ENCODE measurements around the gene NPHP4. TPM values are rescaled to one million over a fixed set of nuclear protein-coding genes. Genes with fewer than 3 reads are reported as not detected.

Gene NPHP4
- total RNA-seq, 4 donors from 2014 or later: 11.2 to 24.5 (median 18.2) TPM

DNA sequence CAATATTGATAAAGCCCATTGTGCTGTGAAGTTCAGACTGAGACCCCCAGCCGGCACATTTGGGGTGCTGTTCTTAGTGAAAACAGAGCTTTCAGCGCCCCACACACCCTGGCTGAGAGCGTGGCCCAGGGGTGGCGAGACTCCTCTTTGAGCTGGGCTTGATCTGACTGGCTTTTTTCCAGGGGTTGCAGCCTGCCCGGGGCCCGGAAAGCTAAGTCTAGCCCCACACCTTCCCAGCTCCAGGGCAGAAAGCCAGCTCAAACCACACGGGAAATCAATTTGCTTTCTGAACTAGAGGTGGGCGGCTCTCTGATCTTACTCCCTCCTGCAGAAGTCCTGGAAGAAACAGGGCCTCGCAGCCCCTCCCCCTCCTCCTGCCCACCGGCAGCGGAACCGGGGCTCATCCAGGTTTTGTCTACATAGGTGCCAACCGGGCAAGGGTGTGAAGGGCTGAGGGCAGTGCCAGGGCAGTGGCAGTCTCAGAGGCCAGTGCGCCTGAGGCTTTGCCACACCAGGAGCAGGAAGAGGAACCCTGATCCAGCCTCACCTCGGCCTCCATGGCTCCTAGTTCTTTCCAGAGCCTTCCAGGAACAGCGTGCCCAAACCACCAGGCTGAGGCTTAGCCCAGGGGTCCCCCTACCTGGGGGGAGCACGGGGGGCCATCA, 155.3 kb downstream of the NPHP4 start:
- no peak for TF ChIP-seq POLR2A (IDR thresholded peaks at IDR 0.05)
- TF ChIP-seq, protein P1, sequence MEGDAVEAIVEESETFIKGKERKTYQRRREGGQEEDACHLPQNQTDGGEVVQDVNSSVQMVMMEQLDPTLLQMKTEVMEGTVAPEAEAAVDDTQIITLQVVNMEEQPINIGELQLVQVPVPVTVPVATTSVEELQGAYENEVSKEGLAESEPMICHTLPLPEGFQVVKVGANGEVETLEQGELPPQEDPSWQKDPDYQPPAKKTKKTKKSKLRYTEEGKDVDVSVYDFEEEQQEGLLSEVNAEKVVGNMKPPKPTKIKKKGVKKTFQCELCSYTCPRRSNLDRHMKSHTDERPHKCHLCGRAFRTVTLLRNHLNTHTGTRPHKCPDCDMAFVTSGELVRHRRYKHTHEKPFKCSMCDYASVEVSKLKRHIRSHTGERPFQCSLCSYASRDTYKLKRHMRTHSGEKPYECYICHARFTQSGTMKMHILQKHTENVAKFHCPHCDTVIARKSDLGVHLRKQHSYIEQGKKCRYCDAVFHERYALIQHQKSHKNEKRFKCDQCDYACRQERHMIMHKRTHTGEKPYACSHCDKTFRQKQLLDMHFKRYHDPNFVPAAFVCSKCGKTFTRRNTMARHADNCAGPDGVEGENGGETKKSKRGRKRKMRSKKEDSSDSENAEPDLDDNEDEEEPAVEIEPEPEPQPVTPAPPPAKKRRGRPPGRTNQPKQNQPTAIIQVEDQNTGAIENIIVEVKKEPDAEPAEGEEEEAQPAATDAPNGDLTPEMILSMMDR (IDR thresholded peaks at IDR 0.05): no peak
- intact Hi-C loops (cut with DNase I; ENCODE audit: low total_unique reads): no loop called here
- H3K4me3 ChIP-seq (ENCODE audit: low read depth, poor library complexity, severe bottlenecking): no peak overlapping the region
- 23 to 24% methylated on average over 16 to 17 of the region's 17 CpGs for WGBS, 2 donors
- DNase-seq (ENCODE audit: low spot score in 2 of 2): no peak

DNA sequence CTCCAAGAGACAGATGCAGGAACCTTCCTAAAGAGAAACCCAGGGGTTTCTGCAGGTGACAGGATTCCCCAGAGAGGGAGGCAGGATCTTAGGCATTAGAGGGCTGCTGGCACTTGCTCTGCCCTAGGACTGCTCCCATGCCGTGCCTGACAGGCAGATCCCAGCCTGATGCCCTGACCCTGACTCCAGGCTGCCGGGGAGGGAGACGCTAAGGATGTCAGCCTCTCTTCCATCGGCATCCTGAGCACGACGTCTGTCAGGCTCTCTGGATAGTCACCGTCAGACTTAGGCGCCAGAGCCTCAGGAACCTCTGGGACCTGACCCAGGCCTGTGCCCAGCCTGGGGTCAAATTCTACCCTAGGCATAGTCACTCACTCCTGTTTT, 157.1 kb downstream of the NPHP4 start:
- no peak for DNase-seq (ENCODE audit: low spot score in 2 of 2)
- intact Hi-C loops (cut with DNase I; ENCODE audit: low total_unique reads): no loop called here
- 65 to 73% methylated on average over 7 to 8 of the region's 8 CpGs for WGBS, 2 donors
- no peak for TF ChIP-seq POLR2A (IDR thresholded peaks at IDR 0.05)
- TF ChIP-seq, protein P1 (IDR thresholded peaks at IDR 0.05): no peak
- no peak overlapping the region for H3K4me3 ChIP-seq (ENCODE audit: low read depth, poor library complexity, severe bottlenecking)

DNA sequence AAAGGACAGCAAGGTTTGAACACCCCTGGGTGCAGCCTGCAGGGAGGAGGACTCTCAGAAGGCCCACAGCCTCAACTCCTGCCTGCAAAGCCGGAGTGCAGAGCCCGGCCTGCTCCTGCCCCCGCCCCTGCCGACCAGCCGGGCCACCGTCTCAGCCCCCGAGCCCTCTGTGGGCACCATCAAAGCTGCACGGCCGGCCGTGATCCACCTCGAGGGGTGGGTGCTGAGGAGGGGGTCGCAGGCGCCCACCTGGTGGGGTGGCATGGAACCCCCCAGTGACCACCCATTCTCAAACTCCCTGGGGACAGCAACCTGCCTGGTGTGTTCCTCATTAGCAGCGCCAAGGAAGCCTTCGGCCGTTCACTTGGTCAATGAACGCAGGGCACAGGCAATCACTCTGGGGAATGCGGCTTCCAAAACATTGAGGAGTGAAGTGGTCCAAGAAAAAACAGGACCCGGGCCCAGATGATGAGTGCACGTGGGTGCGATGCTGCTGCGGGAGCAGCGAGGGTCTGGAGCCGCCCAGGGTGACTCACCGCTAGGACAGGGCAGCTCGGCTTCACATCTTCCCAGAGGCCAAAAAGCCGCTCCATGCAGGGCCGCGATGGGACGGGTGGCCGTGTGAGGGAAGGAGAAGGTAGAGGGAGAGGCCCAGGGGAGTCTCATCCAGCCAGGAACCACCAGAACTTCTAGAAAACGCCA, 157.6 kb downstream of the NPHP4 start:
- no peak for DNase-seq (ENCODE audit: low spot score in 2 of 2)
- TF ChIP-seq POLR2A (IDR thresholded peaks at IDR 0.05): no peak
- intact Hi-C loops (cut with DNase I; ENCODE audit: low total_unique reads): no loop called here
- no peak overlapping the region for H3K4me3 ChIP-seq (ENCODE audit: low read depth, poor library complexity, severe bottlenecking)
- WGBS, 2 donors: 75 to 81% methylated on average over 24 to 27 of the region's 32 CpGs

DNA sequence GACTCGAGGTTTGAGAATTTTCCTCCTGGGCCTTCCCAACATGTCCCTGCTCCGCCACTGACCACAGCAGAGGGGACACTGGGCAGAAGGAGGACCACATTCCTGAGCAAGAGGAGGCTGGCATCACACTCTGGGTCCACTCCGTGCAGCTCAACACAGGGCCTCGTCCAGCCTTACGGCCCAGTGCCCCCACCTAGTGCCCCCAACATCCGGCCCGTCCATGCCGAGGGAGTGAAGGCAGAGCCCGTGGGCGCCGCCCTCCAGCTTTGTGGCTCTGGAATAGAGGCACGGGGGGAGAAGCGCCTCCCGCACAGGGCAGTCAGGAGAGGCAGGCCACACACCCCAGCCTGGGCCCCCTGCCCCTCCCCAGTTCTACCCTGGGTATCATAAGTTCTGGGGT, 158.3 kb downstream of the NPHP4 start:
- TF ChIP-seq, protein P1 (IDR thresholded peaks at IDR 0.05): no peak
- TF ChIP-seq POLR2A (IDR thresholded peaks at IDR 0.05): no peak
- intact Hi-C loops (cut with DNase I; ENCODE audit: low total_unique reads): no loop called here
- no peak for DNase-seq (ENCODE audit: low spot score in 2 of 2)
- WGBS, 2 donors: 82 to 87% methylated on average over 13 of the region's 14 CpGs
- H3K4me3 ChIP-seq (ENCODE audit: low read depth, poor library complexity, severe bottlenecking): no peak overlapping the region

DNA sequence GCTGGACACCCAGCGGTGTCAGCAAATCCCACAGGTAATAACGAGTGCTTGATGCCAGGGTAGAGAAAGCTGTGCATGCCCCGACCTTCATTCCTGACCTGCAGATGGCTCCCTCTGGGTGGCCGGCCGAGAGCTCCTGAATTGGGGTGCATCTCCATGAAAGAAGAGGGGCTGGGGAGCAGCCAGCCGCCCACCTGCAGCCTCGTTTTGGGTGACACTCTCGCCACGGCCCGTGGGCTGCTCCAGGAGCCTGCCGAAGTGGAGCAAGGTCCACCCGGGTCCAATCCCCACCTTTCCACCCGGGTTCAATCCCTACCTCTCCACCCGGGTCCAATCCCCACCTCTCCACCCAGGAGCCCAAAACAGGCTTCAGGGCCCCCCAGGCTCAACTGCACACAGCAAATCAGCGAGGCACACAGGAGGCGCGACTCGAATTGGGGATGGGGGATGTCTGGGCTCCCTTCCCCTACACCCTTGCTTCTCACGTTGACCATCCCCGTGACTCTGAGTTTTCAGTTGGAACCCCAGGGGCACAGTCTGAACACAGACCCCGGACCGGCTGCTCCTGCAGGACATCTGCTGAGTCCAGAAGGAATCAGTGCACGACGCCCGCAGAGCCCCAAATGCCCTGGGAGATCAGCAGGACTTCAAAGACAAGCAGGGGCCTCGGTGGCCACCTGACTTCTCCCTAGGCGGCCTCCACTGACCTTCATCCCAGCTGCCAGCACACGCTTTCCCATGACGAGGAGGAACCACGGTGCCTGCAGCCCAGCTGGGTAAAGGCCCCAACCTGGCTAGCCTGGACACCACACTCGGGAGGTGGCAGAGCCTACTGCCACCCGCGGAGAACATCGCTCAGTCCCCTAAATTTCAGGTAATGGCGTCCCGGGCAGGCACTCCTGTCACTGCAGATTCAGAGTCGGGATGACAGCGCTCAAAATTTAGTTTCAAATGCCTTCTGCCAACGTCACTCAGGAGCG, 159.0 kb downstream of the NPHP4 start:
- TF ChIP-seq, protein P1 (IDR thresholded peaks at IDR 0.05): no peak
- no peak for TF ChIP-seq POLR2A (IDR thresholded peaks at IDR 0.05)
- intact Hi-C loops (cut with DNase I; ENCODE audit: low total_unique reads): no loop called here
- no peak for DNase-seq (ENCODE audit: low spot score in 2 of 2)
- H3K4me3 ChIP-seq (ENCODE audit: low read depth, poor library complexity, severe bottlenecking): no peak overlapping the region
- 80 to 85% methylated on average over 36 to 38 of the region's 40 CpGs for WGBS, 2 donors

Data from lower leg skin (tissue), 4 donors.